HepG2 (cell line): ENCODE measurements around the gene BEST2. TPM values are rescaled to one million over a fixed set of nuclear protein-coding genes. Genes with fewer than 3 reads are reported as not detected.

Experiments used
- GPN1 ChIP-seq: sonication (generic); formaldehyde crosslinking; IDR thresholded peaks from 2 replicates; pipeline ENCODE4 v1.5.1; 2020; ENCODE audit warnings: missing genetic modification reagents, borderline replicate concordance
- MLXIP ChIP-seq: sonication (generic); formaldehyde crosslinking; IDR thresholded peaks from 2 replicates; pipeline ENCODE4 v1.9.0; 2021; ENCODE audit warnings: missing genetic modification reagents, borderline replicate concordance
- TRIM22 ChIP-seq: fragments of 450-650 bp; IDR thresholded peaks from 2 replicates; pipeline ENCODE4 v1.6.1; 2017
- ZNF274 ChIP-seq: sonication (generic); formaldehyde crosslinking; IDR thresholded peaks from 2 replicates; pipeline ENCODE4 v1.5.1; 2020; ENCODE audit warnings: mild to moderate bottlenecking, missing genetic modification reagents
- ZNF318 ChIP-seq: sonication (generic); formaldehyde crosslinking; IDR thresholded peaks from 2 replicates; pipeline ENCODE4 v1.4.0; 2020; ENCODE audit warnings: mild to moderate bottlenecking, missing genetic modification reagents
- ZNF549 ChIP-seq: sonication (generic); formaldehyde crosslinking; IDR thresholded peaks from 2 replicates; pipeline ENCODE4 v1.5.0; 2020; ENCODE audit warnings: missing genetic modification reagents
- polyA plus RNA-seq, 8 experiments: library from polyadenylated mRNA; depleted of rRNA in 3 of 8; stranded (reverse) in 7 of 8; unstranded in 1 of 8; fragments of >200 nt; fragmentation: Illumina TruSeq in 4 of 8; extraction: Trizol in 4 of 8; gene quantifications; 2 replicates each; pipeline versions ENCODE4 v1.2.1 to v1.2.3, GENCODE V29; 2011 to 2016; ENCODE audit warnings: low read depth in 4 of 8, missing spikeins in 1 of 8, mixed read lengths in 1 of 8; ENCODE audit not compliant: insufficient read depth in 1 of 8
- total RNA-seq, 5 experiments: library from RNA; depleted of rRNA; stranded (reverse); fragments of >200 nt; fragmentation: Illumina TruSeq; extraction: Trizol; gene quantifications; 2 replicates each; pipeline ENCODE4 v1.2.3, GENCODE V29; 2016; ENCODE audit warnings: low read depth in 1 of 5

Gene BEST2
- total and polyA plus RNA-seq, 2 of the 13 experiments (the other 11 are each of a cell fraction or from before 2014, with no cell fraction given): not detected

- TF ChIP-seq ZNF318 (CRISPR knock-in tag) (no peak), ZNF549 (CRISPR knock-in tag) (no peak), ZNF274 (CRISPR knock-in tag) (no peak; the same call in 1 of the 2 replicates), TRIM22 (no peak), GPN1 (CRISPR knock-in tag) (no peak), MLXIP (CRISPR knock-in tag) (0 out of 2 replicates have a peak, but pooled peaks have one; percentile 11)
Observed at GRCh38 chr19:12723641-12724426, 27.8 kb upstream of the BEST2 start, which contains the start of gene TNPO2 (continued).
